Measurements from ENCODE around the gene TNS1. TPM values are rescaled to one million over a fixed set of nuclear protein-coding genes. Genes with fewer than 3 reads are reported as not detected.

Gene TNS1
- total RNA-seq, 1 donor from 2014 or later: 1,334 TPM

DNA sequence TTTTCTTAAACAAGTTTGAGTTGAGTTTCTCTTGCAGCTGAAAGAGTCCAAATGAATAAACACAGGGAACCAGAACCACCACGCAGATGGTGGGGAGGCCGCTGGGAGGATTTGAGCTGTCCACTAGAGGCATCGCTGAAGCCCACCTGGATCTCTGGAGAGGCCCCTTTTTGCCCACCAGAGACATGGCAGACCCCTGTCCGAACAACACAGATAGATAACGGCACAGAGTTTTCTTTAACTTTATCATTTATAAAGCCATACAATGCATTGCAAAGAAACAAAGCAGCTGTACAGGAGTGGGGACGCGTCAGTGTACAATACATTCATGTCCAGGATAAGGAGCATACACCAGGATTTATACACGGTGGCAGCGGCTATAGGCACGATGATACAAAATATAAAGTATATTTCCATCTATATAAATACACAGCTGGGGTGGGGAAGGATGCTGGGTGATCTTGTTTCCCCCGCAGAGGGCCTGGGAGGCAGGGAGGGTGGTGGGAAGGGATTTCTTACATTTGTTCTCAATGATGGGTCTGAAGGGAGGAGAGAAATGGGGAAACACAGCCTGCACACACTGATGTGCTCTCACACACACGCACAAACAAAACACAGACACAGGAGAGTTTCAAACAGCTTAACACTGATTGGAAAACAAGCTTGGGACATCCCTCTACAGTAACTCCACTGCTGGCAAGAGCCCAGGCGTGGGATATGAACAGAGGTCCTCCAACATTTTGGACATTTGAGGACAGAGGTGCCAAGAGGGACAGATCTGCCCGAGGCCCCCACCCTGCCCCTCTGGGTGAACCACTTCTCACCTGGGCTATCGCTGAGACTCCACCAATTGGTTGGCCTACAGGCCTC, 203.0 kb downstream of the TNS1 start:
- peaks cover 0 to 4% of the 10 kb centered on the region in 2 donors for H3K4me1 ChIP-seq

GRCh38 chr2:217798743-217799562, 203.8 kb downstream of the TNS1 start:
- Histone ChIP-seq H3K9me3 (no peaks in the 10 kb centered on the region), H3K4me3 (no peak overlapping the region), H3K36me3 (peaks cover 49 to 61% of the 10 kb centered on the region in 2 donors), H3K27me3 (no peaks in the 10 kb centered on the region), H3K4me1 (no peaks in the 10 kb centered on the region), H3K27ac (peak overlapping the region; percentile 12 to 73)
- TF ChIP-seq, protein P1, sequence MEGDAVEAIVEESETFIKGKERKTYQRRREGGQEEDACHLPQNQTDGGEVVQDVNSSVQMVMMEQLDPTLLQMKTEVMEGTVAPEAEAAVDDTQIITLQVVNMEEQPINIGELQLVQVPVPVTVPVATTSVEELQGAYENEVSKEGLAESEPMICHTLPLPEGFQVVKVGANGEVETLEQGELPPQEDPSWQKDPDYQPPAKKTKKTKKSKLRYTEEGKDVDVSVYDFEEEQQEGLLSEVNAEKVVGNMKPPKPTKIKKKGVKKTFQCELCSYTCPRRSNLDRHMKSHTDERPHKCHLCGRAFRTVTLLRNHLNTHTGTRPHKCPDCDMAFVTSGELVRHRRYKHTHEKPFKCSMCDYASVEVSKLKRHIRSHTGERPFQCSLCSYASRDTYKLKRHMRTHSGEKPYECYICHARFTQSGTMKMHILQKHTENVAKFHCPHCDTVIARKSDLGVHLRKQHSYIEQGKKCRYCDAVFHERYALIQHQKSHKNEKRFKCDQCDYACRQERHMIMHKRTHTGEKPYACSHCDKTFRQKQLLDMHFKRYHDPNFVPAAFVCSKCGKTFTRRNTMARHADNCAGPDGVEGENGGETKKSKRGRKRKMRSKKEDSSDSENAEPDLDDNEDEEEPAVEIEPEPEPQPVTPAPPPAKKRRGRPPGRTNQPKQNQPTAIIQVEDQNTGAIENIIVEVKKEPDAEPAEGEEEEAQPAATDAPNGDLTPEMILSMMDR (IDR thresholded peaks at IDR 0.05): no peak
- peak in 1 of 2 donors; percentile 79 for DNase-seq (ENCODE audit: low spot score in 2 of 2)
- intact Hi-C loops (cut with DNase I): no loop called here

More for the DNA sequence above, 203.0 kb downstream of the TNS1 start:
- TF ChIP-seq, protein P1 (IDR thresholded peaks at IDR 0.05): no peak
- Histone ChIP-seq H3K4me3 (no peak overlapping the region), H3K27ac (peak overlapping the region; percentile 12 to 73), H3K36me3 (peaks cover 58 to 70% of the 10 kb centered on the region in 2 donors), H3K9me3 (no peaks in the 10 kb centered on the region), H3K27me3 (no peaks in the 10 kb centered on the region)
- peak in 1 of 2 donors; percentile 63 for DNase-seq (ENCODE audit: low spot score in 2 of 2)
- intact Hi-C loops (cut with DNase I): no loop called here

DNA sequence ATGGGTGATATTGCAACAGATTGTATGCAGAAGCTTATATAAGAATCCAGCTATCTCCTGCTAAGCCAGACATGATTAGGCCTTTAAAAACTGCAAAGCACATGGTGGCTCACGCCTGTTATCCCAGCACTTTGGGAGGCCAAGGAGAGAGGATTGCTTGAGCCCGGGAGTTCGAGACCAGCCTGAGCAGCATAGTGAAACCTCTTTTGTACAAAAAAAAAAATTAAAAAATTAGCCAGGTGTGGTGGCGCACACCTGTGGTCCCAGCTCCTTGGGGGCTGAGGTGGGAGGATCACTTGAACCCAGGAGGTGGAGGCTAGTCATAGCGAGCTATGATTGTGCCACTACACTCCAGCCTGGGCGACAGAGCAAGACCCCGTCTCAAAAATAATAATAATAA, 204.6 kb downstream of the TNS1 start:
- peaks cover 42 to 54% of the 10 kb centered on the region in 2 donors for H3K36me3 ChIP-seq
- H3K27ac ChIP-seq: peak overlapping the region; percentile 69 to 73
- no peak overlapping the region for H3K4me3 ChIP-seq
- DNase-seq (ENCODE audit: low spot score in 2 of 2): peak in 1 of 2 donors; percentile 50
- H3K4me1 ChIP-seq: no peaks in the 10 kb centered on the region
- no peaks in the 10 kb centered on the region for H3K27me3 ChIP-seq
- intact Hi-C loops (cut with DNase I): no loop called here
- no peaks in the 10 kb centered on the region for H3K9me3 ChIP-seq
- TF ChIP-seq, protein P1 (IDR thresholded peaks at IDR 0.05): no peak

GRCh38 chr2:217797661-217798069, 205.1 kb downstream of the TNS1 start:
- Histone ChIP-seq H3K9me3 (no peaks in the 10 kb centered on the region), H3K4me3 (no peak overlapping the region), H3K36me3 (peaks cover 36 to 53% of the 10 kb centered on the region in 2 donors), H3K27me3 (no peaks in the 10 kb centered on the region), H3K4me1 (no peaks in the 10 kb centered on the region), H3K27ac (peak overlapping the region; percentile 69 to 73)
- TF ChIP-seq, protein P1 (IDR thresholded peaks at IDR 0.05): no peak
- DNase-seq (ENCODE audit: low spot score in 2 of 2): peak in 1 of 2 donors; percentile 80
- intact Hi-C loops (cut with DNase I): no loop called here

DNA sequence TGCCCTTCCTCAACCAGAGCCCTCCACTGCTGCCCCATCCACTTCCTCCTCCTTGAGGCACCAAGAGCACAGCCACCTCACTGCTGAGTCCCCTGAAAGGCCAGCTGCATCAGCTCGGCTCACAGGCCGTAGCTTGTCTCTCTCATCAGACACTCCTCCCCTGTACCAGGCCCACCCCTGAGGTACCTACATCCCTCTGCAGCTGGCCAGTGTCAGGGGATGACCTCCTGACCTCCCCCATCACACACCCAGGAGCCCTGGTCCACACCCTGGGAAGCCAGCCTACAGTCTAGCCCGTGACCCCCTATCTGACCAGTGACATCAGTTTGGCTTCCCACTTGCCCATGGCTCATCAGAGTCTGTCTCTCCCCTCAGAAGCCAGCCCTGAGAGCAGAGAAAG, 205.6 kb downstream of the TNS1 start:
- TF ChIP-seq, protein P1 (IDR thresholded peaks at IDR 0.05): no peak
- no peaks in the 10 kb centered on the region for H3K27me3 ChIP-seq
- H3K4me1 ChIP-seq: no peaks in the 10 kb centered on the region
- peak overlapping the region; percentile 69 to 73 for H3K27ac ChIP-seq
- H3K4me3 ChIP-seq: no peak overlapping the region
- H3K9me3 ChIP-seq: no peaks in the 10 kb centered on the region
- intact Hi-C loops (cut with DNase I): no loop called here
- DNase-seq (ENCODE audit: low spot score in 2 of 2): peak in 1 of 2 donors; percentile 68
- H3K36me3 ChIP-seq: peaks cover 31 to 51% of the 10 kb centered on the region in 2 donors

Measured in ascending aorta (tissue), 2 donors.